ENCODE data around the gene TSHR. TPM values are rescaled to one million over a fixed set of nuclear protein-coding genes. Genes with fewer than 3 reads are reported as not detected.
"Not testable (repeated sequence)": the region's sequence is repeated elsewhere in the genome, so short reads cannot be mapped to it uniquely, and the experiment has no call there.

TSHR gene
- under 1 TPM; 0.18 to 0.48 (median 0.30) TPM for polyA plus RNA-seq (ENCODE audit: insufficient read depth in 1 of 5, insufficient read length in 5 of 5, low replicate concordance in 1 of 5)
- long read RNA-seq, donor 1, result 0 reads
- long read RNA-seq, donor 2, result 0 reads
- long read RNA-seq, donor 3, result 0 reads
- long read RNA-seq, donor 4, result 0 reads
- long read RNA-seq, donor 5, result 0 reads
- long read RNA-seq, donor 6, result 0 reads
- long read RNA-seq, donor 7, partial matches to known transcripts, result 134 of 134 reads
- long read RNA-seq, donor 7, other reads (novel, unspliced or antisense), result 0 of 134 reads
- long read RNA-seq, donor 8, result 0 reads

DNA sequence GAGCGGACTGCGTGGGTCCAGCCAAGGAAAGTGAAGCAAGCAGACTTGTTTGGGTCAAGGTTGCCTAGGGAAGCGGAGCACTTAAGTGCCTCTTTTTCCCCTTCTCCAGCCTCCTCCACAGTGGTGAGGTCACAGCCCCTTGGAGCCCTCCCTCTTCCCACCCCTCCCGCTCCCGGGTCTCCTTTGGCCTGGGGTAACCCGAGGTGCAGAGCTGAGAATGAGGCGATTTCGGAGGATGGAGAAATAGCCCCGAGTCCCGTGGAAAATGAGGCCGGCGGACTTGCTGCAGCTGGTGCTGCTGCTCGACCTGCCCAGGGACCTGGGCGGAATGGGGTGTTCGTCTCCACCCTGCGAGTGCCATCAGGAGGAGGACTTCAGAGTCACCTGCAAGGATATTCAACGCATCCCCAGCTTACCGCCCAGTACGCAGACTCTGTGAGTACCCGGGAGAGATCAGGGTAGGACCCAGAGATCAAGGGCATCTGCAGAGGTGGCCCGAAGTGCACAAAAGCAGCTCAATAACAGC is at the start of gene TSHR:
Gene TSHR (plus strand): TSS at position 206 of the 526 bp plus-strand sequence. CDS start 60 bp downstream, at position 266.
- DNase-seq, result no peak

DNA sequence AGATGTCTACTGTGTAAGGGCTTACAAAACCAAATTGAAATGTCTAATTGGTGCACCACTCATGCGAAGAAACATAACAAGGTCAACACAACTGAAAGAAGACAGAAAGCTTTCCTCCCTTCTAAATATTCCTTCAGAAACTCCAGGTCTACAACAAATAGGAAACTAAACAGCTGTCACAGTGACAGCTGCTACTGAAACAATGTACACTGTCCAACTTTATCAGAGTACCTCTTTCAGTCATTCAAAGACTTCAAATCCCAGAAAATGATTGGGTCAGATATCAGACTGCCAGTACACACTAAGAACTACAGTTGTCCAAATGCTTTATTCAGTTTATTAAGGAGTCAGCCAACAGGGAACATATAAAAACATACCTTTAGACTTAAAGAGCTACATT is 49.1 kb upstream of the TSHR start:
- no peak for DNase-seq

DNA sequence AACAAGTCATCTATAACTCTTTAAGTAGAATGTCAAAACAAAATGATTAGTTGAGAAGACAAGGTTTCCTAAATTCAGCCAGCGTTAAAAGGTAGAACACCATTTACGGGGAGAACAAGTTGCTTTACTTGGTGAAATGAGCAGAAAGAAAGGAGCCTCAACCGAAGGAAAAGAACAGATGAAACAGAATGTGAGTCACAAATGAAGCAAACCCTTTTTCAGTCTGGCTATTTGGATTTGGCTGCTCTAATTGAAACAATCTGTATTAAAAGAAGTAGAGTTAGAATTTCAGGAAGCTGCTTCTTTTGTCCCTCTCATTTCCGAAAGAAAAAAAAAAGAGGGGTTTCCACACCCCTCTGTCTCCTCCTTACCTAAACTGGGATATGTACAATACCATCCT is 48.5 kb upstream of the TSHR start:
- no peak for DNase-seq

DNA sequence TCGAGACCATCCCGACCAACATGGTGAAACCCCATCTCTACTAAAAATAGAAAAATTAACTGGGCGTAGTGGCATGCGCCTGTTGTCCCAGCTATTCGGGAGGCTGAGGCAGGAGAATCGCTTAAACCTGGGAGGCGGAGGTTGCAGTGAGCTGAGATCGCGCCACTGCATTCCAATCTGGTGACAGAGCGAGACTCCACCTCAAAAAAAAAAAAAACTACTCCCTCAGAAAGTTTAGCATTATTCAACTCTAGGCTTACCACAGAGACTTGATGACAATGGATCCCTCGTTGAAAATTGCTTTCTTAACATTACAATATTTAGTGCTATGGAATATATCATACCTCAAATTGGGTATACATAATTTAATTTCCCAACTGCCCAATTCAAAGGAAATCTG is 43.4 kb upstream of the TSHR start:
- not testable (repeated sequence) for DNase-seq

DNA sequence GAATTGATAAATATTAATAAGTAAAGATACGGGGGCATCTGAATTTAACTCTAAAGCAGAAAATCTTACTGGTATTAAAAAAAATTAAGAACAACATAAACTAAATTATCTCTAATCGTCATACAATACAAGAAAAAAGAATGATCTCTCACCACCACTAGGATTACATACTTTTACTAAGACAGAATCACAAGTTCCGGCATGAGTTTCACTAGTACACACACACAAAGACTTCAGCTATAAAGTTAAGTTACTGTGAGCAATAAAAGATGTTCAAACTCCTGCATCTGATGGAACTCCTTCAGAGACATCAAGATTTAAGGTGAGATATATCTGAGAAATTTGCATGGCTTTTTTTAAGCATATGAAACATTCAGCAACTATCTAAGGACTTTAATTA is 35.8 kb upstream of the TSHR start:
- DNase-seq, result no peak

DNA sequence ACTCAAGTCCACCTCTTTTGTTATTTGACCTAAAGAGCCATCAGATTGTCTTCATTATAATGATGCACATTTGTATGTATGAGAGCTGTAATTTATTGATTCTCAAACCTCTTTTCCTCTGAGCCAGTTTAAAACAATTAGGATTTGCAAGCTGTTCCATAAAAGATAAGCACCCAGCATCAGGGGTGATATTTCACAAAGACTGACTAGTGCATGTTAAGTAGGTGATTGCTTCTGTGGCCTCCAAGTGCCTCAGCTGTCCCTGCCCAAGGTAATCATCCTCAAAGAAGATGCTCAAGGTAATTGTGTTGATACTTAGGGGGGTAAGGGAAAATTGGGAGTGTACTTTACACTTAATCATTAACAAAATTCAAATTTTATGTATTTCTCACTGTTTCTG is 32.1 kb upstream of the TSHR start:
- DNase-seq, result no peak

DNA sequence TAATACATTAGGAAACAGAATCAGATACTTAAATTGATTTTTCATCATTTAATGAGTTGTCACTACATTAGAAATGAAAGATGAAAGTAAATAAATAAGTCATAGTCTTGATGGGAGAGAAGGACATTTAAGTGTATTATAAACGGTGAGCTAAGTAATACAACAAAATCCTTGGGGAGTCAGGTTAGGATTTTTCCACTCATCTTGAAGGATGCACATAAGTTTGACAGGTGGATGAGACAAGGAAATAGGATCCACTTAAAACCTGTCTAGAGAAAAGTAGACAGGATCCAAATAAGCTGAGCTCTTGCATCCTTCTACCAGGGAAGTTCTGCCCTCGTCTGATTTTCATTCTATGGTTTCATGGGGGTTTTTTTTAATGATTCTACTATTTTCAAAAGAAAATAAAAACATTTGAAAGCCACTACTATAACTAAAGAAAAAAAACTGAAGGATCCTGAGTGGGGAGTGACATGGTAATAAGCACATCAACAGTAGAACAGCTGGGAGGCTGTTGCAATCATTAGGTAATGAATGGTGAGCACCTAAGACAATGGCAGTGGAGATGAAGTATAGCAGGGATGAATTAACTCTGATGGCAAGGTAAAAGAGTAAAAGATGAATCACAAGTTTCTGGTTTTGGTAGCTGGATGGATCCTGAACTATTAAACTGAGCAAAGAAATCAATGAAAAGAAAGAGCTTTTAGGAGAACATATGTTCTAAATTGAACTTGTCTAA is 30.9 kb upstream of the TSHR start:
- DNase-seq, result no peak

DNA sequence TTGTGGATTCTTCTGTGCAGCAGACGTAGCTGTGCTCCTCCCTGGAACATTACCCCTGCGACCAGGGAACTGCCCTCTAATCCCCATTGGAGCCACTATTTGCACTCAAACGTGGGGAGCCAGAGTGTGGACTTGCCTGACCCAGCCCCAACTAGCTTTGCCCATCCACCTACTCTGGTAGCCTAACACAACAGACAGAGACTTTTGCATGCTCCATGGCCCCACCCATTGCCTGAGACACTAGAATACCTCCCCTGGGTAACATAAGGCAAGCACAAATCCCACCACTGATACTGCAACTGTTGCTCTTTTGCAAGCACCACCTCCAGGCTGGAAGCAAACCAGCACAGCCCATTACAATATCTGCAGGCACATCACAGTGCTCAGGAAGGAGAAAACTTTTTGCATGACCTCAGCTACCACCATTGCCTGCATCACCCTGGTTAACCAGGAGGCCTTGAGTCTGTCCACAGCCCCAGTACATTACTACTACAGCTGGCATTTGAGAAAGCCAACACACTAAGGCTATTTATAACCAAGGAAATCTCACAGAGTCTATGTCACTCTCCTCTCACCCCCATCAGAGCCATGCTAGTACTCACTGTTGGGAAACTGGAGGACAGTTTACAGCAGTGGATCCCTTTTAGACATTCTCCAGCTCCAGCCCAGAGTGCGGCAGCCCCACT is 28.9 kb upstream of the TSHR start:
- DNase-seq, result no peak

DNA sequence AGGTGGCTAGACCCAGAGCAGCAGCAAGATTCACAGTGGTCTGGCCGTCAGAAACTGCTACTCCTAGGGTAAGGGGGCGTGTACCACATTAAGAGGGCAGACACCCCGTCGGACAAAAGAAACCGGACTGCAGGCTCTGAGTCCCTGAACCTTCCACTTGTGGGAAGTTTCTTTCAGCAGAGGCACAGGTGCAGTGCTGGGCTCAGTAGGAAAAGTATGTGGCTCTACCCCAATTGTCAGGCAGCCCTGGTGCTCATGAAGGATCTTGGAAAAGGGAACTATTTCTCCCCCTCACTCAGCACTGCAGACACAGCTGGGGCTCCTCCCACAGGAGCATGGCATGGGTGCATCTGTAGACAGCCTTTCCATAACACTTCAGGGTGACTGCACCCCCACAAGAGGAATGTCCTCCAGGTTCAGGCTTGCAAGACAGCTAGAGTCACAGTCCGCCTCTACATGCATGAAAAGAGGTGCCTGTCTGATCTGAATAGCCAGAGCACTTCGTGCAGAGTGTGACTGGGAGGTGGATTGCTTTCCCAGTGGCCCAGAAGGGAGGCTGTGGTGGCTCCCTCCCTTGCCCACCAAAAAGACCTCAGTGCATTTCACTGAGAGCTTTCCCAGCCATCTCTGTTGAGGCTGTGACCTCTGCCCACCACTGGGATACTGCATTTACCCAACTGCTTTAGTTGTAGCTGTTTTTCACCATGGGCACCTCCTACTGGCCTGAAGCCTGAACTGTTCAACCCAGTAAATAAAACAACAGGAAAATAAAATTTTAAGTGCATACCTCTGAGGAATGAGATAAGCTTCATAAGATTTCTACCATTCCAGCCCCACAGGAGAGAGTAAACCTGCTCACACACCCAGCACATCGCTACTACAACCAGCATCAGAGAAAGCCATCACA is 28.1 kb upstream of the TSHR start:
- no peak for DNase-seq

DNA sequence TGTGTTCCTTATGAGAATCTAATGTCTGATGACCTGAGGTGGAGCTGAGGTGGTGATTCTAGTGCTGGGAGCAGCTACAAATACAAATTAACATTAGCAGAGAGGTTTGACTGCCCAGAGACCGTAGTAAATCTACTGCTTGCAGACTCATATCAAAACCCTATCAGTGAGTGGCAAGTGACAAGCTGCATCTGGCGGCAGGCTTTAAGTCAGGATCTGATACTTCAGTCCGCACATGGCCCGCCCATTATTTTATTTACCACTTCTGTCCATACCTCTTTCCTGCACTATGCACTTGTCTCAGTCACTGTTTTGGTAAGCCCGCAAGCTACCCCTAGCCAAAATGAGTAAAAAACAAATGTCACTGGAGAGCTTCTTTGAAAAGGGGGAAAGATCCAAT is 25.3 kb upstream of the TSHR start:
- DNase-seq, result no peak

DNA sequence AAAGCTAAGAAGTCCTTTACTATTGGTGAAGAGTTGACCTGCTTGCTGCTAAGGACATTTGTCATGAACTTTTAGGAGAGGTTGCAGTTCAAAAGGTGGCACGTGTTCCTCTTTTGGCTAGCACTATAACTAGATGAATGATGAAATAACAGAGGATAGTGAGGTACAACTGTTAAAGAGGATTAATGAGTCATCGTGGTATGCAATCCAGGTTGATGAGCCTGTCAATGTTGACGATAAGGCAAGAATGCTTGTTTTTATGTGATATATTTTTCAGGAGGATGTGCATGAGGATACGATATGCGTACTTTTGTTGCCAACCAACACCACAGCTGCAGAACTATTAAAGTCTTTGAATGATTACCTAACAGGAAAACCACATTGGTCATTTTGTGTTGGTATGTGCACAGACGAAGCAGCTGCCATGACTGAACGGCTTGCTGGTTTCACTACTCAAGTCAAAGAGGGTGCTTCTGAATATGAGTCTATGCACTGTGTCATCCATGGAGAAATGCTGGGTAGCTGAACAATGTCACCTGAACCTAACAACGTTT is 24.5 kb upstream of the TSHR start:
- DNase-seq, result no peak

DNA sequence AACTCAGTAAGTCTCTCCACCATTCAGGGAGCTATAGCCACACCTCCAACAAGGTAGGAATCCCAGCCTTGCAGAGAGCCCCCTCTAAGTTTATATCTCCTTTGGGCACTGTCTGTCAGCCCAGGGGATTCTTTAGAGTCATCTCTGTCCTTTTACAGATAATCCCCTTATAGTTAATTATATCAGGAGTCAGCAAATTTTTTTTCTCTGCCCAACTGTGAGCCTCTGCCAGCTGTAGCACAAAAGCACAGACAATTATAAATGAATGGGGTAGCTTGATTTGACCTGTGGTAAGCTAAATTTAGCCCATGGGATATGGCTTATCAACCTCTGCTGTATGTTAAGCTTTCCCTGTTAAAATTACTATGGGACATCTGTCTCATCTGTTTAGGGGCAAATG is 22.1 kb upstream of the TSHR start:
- no peak for DNase-seq

DNA sequence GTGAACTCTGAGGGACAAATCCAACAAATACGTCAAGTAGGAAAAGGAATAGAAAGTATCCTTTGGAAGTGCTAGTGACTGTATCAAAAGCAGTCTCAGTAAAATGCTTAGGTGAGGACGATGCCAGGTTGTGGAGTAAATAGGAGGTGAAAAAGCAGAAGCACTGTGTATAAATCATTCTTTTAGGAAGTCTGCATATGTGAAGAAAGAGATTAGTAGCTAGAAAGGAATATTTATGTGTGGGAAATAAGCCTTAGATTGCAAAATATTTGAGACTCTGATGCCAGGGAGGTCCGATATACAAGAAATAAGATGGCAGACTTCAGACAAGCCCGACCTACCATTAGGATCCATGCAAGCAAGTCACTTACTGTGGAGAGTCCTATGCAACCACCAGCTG is 21.7 kb upstream of the TSHR start:
- DNase-seq, result no peak

DNA sequence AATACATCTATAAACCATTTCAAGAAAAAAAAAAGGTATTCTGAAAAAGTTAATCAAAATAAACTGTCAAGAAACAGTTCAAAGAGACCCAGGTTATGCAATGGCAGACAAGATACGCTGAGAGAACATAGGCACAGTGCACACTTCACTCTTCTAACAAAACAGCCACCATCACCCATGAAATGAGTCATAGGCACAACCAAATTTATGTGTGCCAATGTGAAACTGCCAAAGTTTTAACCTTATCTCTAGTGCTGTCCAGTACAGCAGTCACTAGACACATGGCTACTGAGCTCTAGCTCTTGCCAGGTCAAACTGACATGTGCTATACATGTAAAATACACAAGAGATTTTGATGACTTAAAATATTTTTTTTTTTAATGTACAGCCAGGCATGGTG is 15.3 kb upstream of the TSHR start:
- no peak for DNase-seq

DNA sequence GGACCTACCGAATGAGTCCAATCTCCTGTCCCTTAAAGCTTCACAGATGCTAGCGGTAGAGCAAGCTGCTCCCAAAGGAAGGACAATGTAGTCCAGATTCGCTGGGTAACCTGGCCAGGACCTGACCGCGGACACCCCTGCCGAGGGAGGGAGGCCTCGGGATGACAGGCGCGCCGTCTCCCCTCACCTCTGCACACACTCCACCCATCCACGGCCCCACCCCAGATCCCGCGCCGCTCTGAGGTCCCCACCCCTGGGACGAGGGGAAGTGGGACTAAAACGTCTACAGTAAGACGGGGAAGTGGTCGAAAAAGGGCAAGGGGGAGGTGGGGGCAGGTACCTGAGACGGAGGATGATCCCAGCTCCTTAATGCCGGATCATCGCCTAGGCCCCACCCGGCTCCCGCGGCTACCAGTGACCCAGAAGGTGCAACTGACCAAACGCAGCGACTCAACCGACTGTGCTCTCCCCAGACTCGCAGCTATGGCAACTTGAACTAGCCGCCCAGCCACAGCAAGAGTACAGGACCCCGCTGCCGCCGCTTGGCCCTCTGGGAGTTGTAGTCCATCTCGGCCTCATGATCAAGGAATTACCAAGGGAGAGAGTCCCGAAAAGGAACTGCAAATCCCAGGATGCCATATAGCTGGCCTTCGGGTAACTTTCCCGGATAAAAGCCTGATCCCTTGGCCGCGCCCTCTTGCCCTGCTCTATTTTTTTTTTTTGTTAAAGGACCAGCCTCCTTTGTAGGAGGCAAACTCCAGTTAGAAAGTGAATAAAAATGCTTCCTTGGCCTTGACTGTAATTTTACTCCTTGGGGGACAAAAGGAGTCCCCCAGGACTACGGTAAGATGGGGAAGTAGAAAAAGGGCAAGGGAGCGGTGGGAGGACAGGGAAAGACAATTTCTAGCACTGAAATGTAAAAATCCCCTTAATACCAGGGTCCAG is 13.9 kb upstream of the TSHR start, which contains the start of gene CEP128:
Gene CEP128 (minus strand): TSS at position 498 of the 945 bp plus-strand sequence.
- peak; percentile 94 to 96 for DNase-seq

DNA sequence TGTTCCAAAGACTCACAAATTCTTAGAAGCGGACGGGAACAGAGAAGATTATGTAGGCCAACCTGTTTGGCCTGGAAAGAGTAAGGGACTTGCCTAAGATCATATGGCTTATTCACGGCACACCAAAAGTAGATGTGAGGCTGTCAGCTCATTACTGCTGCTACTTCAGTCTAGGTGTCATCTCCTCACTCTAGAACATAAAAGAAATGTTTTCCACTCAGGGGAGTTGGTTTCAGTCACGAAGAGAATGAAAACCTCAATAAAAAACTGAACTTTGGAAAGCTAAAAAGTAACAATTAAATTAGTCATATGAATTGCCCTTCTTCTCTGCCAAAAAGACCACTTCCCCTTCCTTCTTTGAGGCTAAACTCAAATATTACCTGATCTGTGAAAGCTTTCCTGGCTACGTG is 13.2 kb upstream of the TSHR start:
- DNase-seq, result no peak

DNA sequence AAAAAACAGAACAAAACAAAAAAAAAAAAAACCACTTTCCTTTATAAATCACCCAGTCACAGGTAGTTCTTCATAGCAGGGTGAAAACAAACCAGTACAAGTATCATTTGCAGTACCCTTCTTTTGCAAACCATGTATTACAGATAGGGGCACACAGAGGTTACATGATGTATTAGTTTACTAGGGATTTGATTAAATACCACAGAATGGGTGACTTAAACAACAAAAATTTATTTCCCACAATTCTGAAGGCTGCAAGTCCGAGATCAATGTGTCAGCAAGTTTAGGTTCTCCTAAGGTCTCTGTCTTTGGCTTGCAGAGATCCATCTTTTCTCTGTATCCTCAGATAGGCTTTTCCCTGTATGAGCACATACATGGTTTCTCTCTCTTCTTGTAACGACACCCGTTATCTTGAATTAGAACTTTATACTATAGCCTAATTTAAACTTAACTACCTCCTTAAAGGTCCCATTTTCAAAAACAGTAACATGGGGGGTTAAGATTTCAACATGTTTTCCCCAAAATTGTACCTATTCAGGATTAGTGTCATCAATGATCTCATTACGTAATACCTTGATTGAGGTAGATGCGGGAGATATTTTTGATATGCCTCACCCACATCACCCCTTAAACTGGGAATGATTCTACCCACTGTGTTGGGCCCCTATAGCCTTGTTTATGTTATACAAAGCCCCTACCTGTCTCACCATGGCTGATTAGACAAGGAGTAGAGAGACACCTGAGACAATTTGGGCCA is 10.4 kb upstream of the TSHR start:
- DNase-seq, result no peak

DNA sequence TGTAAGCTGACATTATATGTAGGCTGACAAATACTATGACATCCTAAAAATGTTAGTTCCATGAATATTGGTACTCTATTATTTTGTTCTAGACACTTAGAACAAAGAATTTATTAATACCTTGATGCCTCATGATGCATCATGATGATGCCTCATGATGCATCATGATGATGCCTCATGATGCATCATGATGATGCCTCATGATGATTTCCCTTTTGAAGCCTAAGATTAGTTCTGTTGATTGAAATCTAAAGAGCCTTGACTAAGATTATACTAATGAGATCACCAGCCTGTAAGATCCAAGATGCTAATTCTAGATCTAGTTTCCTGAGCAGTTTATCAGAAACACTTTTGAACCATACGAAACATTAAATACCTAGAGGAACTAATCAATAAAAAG is 9.2 kb upstream of the TSHR start:
- DNase-seq, result no peak

DNA sequence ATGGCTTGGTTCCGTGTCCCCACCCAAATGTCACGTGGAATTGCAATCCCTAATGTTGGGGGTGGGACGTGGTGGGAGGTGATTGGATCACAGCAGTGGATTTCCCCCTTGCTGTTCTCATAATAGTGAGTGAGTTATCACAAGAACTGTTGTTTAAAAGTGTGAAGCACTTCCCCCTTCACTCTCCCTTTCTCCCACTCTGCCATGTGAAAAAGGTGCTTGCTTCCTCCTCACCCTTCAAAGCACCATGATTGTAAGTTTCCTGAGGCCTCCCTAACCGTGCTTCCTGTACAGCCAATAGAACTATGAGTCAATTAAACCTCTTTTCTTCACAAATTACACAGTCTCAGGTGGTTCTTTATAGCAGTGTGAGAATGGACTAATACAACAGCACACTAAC is 8.6 kb upstream of the TSHR start:
- DNase-seq, result no peak
